IMR-90 (cell line): ENCODE results near the gene FHAD1. TPM values are rescaled to one million over a fixed set of nuclear protein-coding genes. Genes with fewer than 3 reads are reported as not detected.

Experiments
- ATAC-seq: fragments of 200-7000 bp; cut with Tn5 transposase; 2 replicates; pipeline ENCODE4 v1.9.1; 2020; ENCODE audit warnings: low read depth, mild to moderate bottlenecking, moderate library complexity
- BruUV-seq: library from RNA; stranded (reverse); fragments of 400-500 nt; replicated peaks from 2 replicates; lab custom pipeline; 2021; lab: Mats Ljungman, UMichigan
- CTCF ChIA-PET: fragments of 300-600 bp; formaldehyde crosslinking; extraction: SDS; loops from one replicate; lab custom pipeline; 2021; ENCODE audit warnings: antibody characterized with exemption; lab: Yijun Ruan, JAX
- POLR2A ChIA-PET: fragments of 300-600 bp; sonication (Branson Sonifier 250); formaldehyde crosslinking; loops from one replicate; lab custom pipeline; 2022; ENCODE audit warnings: antibody characterized with exemption; ENCODE audit not compliant: unreplicated experiment; lab: Charles Lee
- DNase-seq: peaks from one replicate; pipeline ENCODE4 v3.0.0; 2013
- H2AFZ ChIP-seq: replicated peaks from 2 replicates; pipeline ENCODE3; 2013; ENCODE audit warnings: low read length, mild to moderate bottlenecking; ENCODE audit not compliant: poor library complexity
- H2AK5ac ChIP-seq: 2 replicates; pipeline ENCODE4 v1.6.1; 2013; ENCODE audit warnings: low read depth, low read length, inconsistent platforms
- H2AK9ac ChIP-seq: replicated peaks from 2 replicates; pipeline ENCODE3; 2013; ENCODE audit warnings: mild to moderate bottlenecking, low read depth, low read length, moderate library complexity; ENCODE audit not compliant: poor library complexity
- H2BK120ac ChIP-seq: 2 replicates; pipeline ENCODE4 v1.6.1; 2013; ENCODE audit warnings: low read depth, low read length, inconsistent platforms
- H2BK15ac ChIP-seq: 3 replicates; pipeline ENCODE4 v1.6.1; 2013; ENCODE audit warnings: low read depth, low read length, inconsistent platforms
- H2BK20ac ChIP-seq: 2 replicates; pipeline ENCODE4 v1.6.1; 2013; ENCODE audit warnings: low read depth, mild to moderate bottlenecking, inconsistent platforms, low read length, moderate library complexity
- H2BK5ac ChIP-seq: 2 replicates; pipeline ENCODE4 v1.6.1; 2013; ENCODE audit warnings: mild to moderate bottlenecking, low read depth, low read length, inconsistent platforms; ENCODE audit not compliant: poor library complexity, severe bottlenecking
- H3K14ac ChIP-seq: replicated peaks from 2 replicates; pipeline ENCODE4 v1.6.1; 2013; ENCODE audit warnings: low read depth, low read length, inconsistent platforms
- H3K18ac ChIP-seq: 2 replicates; pipeline ENCODE4 v1.6.1; 2013; ENCODE audit warnings: low read depth, low read length, control low read depth
- H3K23ac ChIP-seq: 2 replicates; pipeline ENCODE4 v1.6.1; 2013; ENCODE audit warnings: low read depth, low read length, inconsistent platforms
- H3K27ac ChIP-seq: 2 replicates; pipeline ENCODE4 v1.5.1; 2013; ENCODE audit warnings: mild to moderate bottlenecking, control low read depth, low read length; ENCODE audit not compliant: insufficient read depth
- H3K27me3 ChIP-seq: 2 replicates; pipeline ENCODE4 v1.6.1; 2013; ENCODE audit warnings: low read length; ENCODE audit not compliant: control insufficient read depth, insufficient read depth
- H3K36me3 ChIP-seq: 2 replicates; pipeline ENCODE4 v1.6.1; 2013; ENCODE audit warnings: low read length, mixed read lengths; ENCODE audit not compliant: control insufficient read depth, insufficient read depth
- H3K4ac ChIP-seq: 2 replicates; pipeline ENCODE4 v1.6.1; 2013; ENCODE audit warnings: low read depth, low read length, inconsistent platforms
- H3K4me1 ChIP-seq: 2 replicates; pipeline ENCODE4 v1.6.1; 2013; ENCODE audit warnings: low read length, mixed read lengths; ENCODE audit not compliant: control insufficient read depth, insufficient read depth
- H3K4me2 ChIP-seq: 2 replicates; pipeline ENCODE4 v1.6.1; 2013; ENCODE audit warnings: low read depth, mild to moderate bottlenecking, control low read depth, low read length, moderate library complexity
- H3K4me3 ChIP-seq: 2 replicates; pipeline ENCODE4 v1.5.1; 2013; ENCODE audit warnings: low read depth, mild to moderate bottlenecking, control low read depth, low read length, moderate library complexity; ENCODE audit not compliant: insufficient read depth
- H3K56ac ChIP-seq: 2 replicates; pipeline ENCODE4 v1.6.1; 2013; ENCODE audit warnings: low read length, inconsistent platforms; ENCODE audit not compliant: insufficient read depth; ENCODE audit errors: extremely low read depth
- H3K79me1 ChIP-seq, 2 experiments: 2 replicates each; pipeline ENCODE4 v1.6.1; 2013; ENCODE audit warnings: low read length in 2 of 2, inconsistent platforms in 1 of 2, low read depth in 1 of 2
- H3K9ac ChIP-seq: 2 replicates; pipeline ENCODE4 v1.6.1; 2013; ENCODE audit warnings: low read depth, low read length, control low read depth
- H3K9me1 ChIP-seq: 2 replicates; pipeline ENCODE4 v1.6.1; 2013; ENCODE audit warnings: low read length, inconsistent platforms; ENCODE audit not compliant: insufficient read depth
- H3K9me3 ChIP-seq: 2 replicates; pipeline ENCODE4 v1.6.1; 2013; ENCODE audit warnings: low read length; ENCODE audit not compliant: control insufficient read depth, insufficient read depth
- H4K20me1 ChIP-seq: 2 replicates; pipeline ENCODE4 v1.6.1; 2013; ENCODE audit warnings: low read length, inconsistent platforms; ENCODE audit not compliant: insufficient read depth
- H4K5ac ChIP-seq: 2 replicates; pipeline ENCODE4 v1.6.1; 2013; ENCODE audit warnings: mild to moderate bottlenecking, low read depth, low read length, control low read depth
- H4K8ac ChIP-seq, 2 experiments: 2 replicates each; pipeline ENCODE4 v1.6.1; 2013; ENCODE audit warnings: low read depth in 2 of 2, low read length in 2 of 2, control low read depth in 1 of 2, inconsistent platforms in 1 of 2
- H4K91ac ChIP-seq: 2 replicates; pipeline ENCODE4 v1.6.1; 2013; ENCODE audit warnings: low read depth, low read length, inconsistent platforms; ENCODE audit not compliant: insufficient read depth
- BHLHE40 ChIP-seq: fragments of 150-350 bp; IDR thresholded peaks from 2 replicates; pipeline ENCODE4 v1.6.1; 2016; ENCODE audit warnings: mild to moderate bottlenecking, low read depth, low read length
- CTCF ChIP-seq: conservative IDR thresholded peaks from 2 replicates; pipeline ENCODE4 v1.5.1; 2012; ENCODE audit warnings: mild to moderate bottlenecking, low read depth, low read length, improper control_type of control experiment
- FOS ChIP-seq: fragments of 150-350 bp; IDR thresholded peaks from 2 replicates; pipeline ENCODE4 v1.6.1; 2016; ENCODE audit warnings: low read depth, low read length
- RAD21 ChIP-seq: IDR thresholded peaks from 2 replicates; pipeline ENCODE4 v1.6.1; 2012; ENCODE audit warnings: low read length, improper control_type of control experiment
- RFX5 ChIP-seq: IDR thresholded peaks from 2 replicates; pipeline ENCODE4 v1.8.0; 2012; ENCODE audit warnings: low read depth, mild to moderate bottlenecking, low read length, moderate library complexity
- WGBS, 2 experiments: methylation state at CpG; one replicate each; pipeline versions ENCODE4 v1.1.5 to v1.1.7; 2013; ENCODE audit warnings: missing lambda C conversion rate in 2 of 2; ENCODE audit not compliant: insufficient read length in 1 of 2; ENCODE audit errors: extremely low coverage in 2 of 2; 5-methylcytosine and 5-hydroxymethylcytosine counted together
- dilution Hi-C: fragments of 300-500 bp; cut with HindIII; formaldehyde crosslinking; loops from one replicate; pipeline ENCODE4 v1.14.3; 2018; ENCODE audit warnings: low sequenced_read_pairs; ENCODE audit not compliant: unreplicated experiment
- in situ Hi-C: fragments of 300-500 bp; cut with MboI; formaldehyde crosslinking; loops from 3 replicates; pipeline ENCODE4 v1.14.3; 2019; ENCODE audit warnings: low sequenced_read_pairs, inconsistent platforms, mixed read lengths
- intact Hi-C: fragments of 100-400 bp; cut with micrococcal nuclease; formaldehyde crosslinking; loops from 2 replicates; pipeline ENCODE4 v1.10.0; 2022
- polyA plus RNA-seq, 3 experiments: library from polyadenylated mRNA; depleted of rRNA; stranded (reverse); fragments of >200 nt; gene quantifications; 2 replicates each; pipeline ENCODE4 v1.2.3, GENCODE V29; 2012; ENCODE audit warnings: low replicate concordance in 1 of 3
- total RNA-seq: library from RNA; depleted of rRNA; stranded (reverse); fragments of >200 nt; gene quantifications from 2 replicates; pipeline ENCODE4 v1.2.3, GENCODE V29; 2012

The FHAD1 gene
- total and polyA plus RNA-seq, 2 of the 4 experiments (the other 2 are of a cell fraction): not detected

- H2AFZ ChIP-seq: no peak overlapping the region
- WGBS, 2 experiments: no CpG with 5 or more reads among the region's 5 CpGs
- no peak overlapping the region for H2BK15ac ChIP-seq
- no peak for DNase-seq
- no peak overlapping the region for H3K4ac ChIP-seq
- no peaks in the 10 kb centered on the region for H3K9me1 ChIP-seq
- H3K18ac ChIP-seq: no peak overlapping the region
- H4K91ac ChIP-seq: no peak overlapping the region
- BruUV-seq: no TSS peak
- H4K5ac ChIP-seq: no peak overlapping the region
- no peak overlapping the region for H3K4me3 ChIP-seq
- intact Hi-C loops: loop anchor here (5.0 kb wide), 1 partner anchor 202 kb away; the partner anchor contains the start of gene CASP9
- TF ChIP-seq BHLHE40 (no peak), FOS (no peak), RAD21 (no peak), CTCF (no peak), RFX5 (no peak)
- no peaks in the 10 kb centered on the region for H3K36me3 ChIP-seq
- no peak overlapping the region for H3K56ac ChIP-seq
- H2BK120ac ChIP-seq: no peak overlapping the region
- no peak overlapping the region for H3K27ac ChIP-seq
- no peak overlapping the region for H3K14ac ChIP-seq
- peaks cover 8% of the 10 kb centered on the region; the same call in 1 of the 2 replicates for H3K27me3 ChIP-seq
- H2BK20ac ChIP-seq: no peak overlapping the region
- no peak overlapping the region for H2AK9ac ChIP-seq
- dilution Hi-C loops: no loop called here
- H3K23ac ChIP-seq: no peak overlapping the region
- no peak overlapping the region for H4K8ac ChIP-seq
- H3K79me1 ChIP-seq: no peaks in the 10 kb centered on the region
- POLR2A ChIA-PET: no interaction called here
- peaks cover 2% of the 10 kb centered on the region; the same call in 1 of the 2 replicates for H3K9me3 ChIP-seq
- CTCF ChIA-PET: interaction anchor here (0.7 to 2.0 kb wide), 3 partner anchors 16 to 192 kb away, joined by 3 to 4 read pairs (median 3); no protein-coding TSS in a partner anchor
- no peak overlapping the region for H2AK5ac ChIP-seq
- no peak overlapping the region for H2BK5ac ChIP-seq
- H3K9ac ChIP-seq: no peak overlapping the region
- H3K4me1 ChIP-seq: no peaks in the 10 kb centered on the region
- in situ Hi-C loops: no loop called here
- H4K20me1 ChIP-seq: no peaks in the 10 kb centered on the region
- H3K4me2 ChIP-seq: no peak overlapping the region
- ATAC-seq: no peak
Measured at GRCh38 chr1:15320267-15320666, 73.2 kb downstream of the FHAD1 start.
